Adipocyte (in vitro differentiated cells): ENCODE data around the gene DNAH12.
"Not testable (repeated sequence)": the region's sequence is repeated elsewhere in the genome, so short reads cannot be mapped to it uniquely, and the experiment has no call there.

Source experiments
- DNase-seq: peaks from one replicate; pipeline ENCODE4 v3.0.0-alpha.2; 2015; ENCODE audit warnings: low read depth
- H3K27me3 ChIP-seq: replicated peaks from 2 replicates; pipeline ENCODE4 v1.7.0; 2013; ENCODE audit warnings: mild to moderate bottlenecking, low read length, moderate library complexity; ENCODE audit not compliant: control insufficient read depth, insufficient read depth
- H3K36me3 ChIP-seq: 2 replicates; pipeline ENCODE4 v1.7.0; 2013; ENCODE audit warnings: low read length, mild to moderate bottlenecking, moderate library complexity; ENCODE audit not compliant: control insufficient read depth, insufficient read depth, severe bottlenecking
- H3K4me1 ChIP-seq: 2 replicates; pipeline ENCODE4 v1.7.0; 2013; ENCODE audit warnings: mild to moderate bottlenecking, low read length, moderate library complexity; ENCODE audit not compliant: control insufficient read depth, insufficient read depth
- H3K4me3 ChIP-seq: 2 replicates; pipeline ENCODE4 v1.7.0; 2013; ENCODE audit warnings: mild to moderate bottlenecking, low read length, moderate library complexity
- H3K9ac ChIP-seq: 2 replicates; pipeline ENCODE4 v1.7.0; 2013; ENCODE audit warnings: mild to moderate bottlenecking, low read length, moderate library complexity
- H3K9me3 ChIP-seq: 2 replicates; pipeline ENCODE4 v1.7.0; 2013; ENCODE audit warnings: mild to moderate bottlenecking, low read length, moderate library complexity; ENCODE audit not compliant: control insufficient read depth

The DNAH12 gene

DNA sequence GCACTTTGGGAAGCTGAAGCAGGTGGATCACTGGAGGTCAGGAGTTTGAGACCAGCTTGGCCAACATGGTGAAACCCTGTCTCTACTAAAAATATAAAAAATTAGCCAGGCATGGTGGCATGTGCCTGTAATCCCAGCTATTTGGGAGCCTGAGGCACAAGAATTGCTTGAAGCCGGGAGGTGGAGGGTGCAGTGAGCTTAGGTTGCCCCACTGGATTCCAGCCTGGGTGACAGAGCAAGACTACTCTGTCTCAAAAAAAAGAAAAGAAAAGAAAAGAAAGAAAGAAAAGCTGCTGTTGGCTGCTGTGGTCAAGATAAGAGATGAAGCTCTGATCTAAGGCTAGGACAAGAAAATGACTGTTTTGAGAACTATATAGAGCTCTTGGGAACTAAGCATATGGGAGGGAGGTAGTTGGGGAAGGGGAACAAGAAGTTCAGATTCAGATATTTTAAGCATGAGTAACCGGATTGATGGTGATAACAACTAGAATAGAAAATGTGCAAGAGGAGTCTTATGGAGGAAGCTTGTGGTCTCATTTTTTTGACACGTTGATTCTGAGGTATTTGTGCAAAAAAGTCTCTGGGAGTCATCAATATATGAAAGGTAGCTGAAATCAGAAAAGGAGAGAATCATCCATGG lies 25.7 kb downstream of the DNAH12 start:
- no peak for DNase-seq

DNA sequence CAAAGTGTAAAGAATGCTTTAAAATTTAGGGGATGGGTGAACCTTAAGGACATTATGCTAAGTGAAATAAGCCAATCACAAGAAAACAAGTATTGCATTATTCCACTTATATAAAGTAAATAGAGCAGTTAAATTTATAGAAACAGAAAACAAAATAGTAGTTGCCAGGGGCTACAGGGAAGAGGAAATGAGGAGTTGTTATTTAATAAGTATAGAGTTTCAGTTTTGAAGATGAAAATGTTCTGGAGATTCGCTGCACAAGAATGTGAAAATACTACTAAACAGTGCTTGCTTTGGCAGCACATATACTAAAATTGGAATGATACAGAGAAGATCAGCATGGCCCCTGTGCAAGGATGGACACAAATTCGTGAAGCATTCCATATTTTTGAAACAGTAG lies 32.0 kb downstream of the DNAH12 start:
- Histone ChIP-seq H3K36me3 (no peaks in the 10 kb centered on the region), H3K9me3 (no peaks in the 10 kb centered on the region), H3K27me3 (no peaks in the 10 kb centered on the region), H3K4me1 (no peaks in the 10 kb centered on the region), H3K9ac (no peak overlapping the region), H3K4me3 (no peak overlapping the region)
- DNase-seq = peak; percentile 22

More for the DNA sequence above, 25.7 kb downstream of the DNAH12 start:
- H3K36me3 ChIP-seq = no peaks in the 10 kb centered on the region
- H3K4me3 ChIP-seq = no peak overlapping the region
- no peaks in the 10 kb centered on the region for H3K9me3 ChIP-seq
- H3K9ac ChIP-seq = no peak overlapping the region
- peaks cover 3% of the 10 kb centered on the region for H3K4me1 ChIP-seq
- no peaks in the 10 kb centered on the region for H3K27me3 ChIP-seq

DNA sequence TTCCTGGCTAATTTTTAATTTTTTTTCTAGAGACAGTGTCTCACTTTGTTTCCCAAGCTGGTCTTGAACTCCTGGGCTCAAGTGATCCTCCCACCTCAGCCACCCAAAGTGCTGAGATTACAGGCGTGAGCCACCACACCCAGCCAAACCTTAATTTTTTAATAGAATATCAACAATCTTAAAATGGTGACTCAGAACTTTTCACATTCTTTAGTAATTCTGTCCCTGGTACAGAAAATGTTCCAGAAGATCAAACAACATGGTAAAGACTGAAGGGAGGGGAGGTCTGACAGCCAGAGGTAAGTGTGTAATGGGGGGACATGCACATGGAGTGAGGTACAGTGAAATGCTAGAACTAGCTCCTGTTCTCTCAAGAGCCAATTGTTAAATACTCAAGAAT lies 38.2 kb downstream of the DNAH12 start:
- no peak for DNase-seq
- no peaks in the 10 kb centered on the region for H3K4me1 ChIP-seq
- no peaks in the 10 kb centered on the region for H3K27me3 ChIP-seq
- H3K9ac ChIP-seq = no peak overlapping the region
- no peaks in the 10 kb centered on the region for H3K36me3 ChIP-seq
- H3K9me3 ChIP-seq = no peaks in the 10 kb centered on the region
- H3K4me3 ChIP-seq = no peak overlapping the region

DNA sequence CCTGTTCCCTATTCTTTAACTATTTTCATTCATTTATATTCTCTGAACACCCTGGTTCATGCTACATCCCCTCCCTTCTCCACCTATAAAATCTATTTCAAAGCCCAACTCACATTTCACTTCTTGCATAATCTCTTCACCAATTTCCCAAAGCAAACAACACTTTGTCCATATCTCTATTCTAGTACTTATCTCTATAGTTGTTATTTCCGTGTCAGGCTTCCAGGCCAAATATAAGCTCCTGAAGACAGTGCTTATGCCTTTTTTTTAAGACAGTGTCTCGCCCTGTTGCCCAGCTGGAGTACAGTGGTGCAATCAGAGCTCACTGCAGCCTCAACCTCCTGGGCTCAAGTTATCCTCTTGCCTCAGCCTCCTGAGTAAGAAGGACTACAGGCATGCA lies 43.6 kb downstream of the DNAH12 start:
- no peak for DNase-seq
- Histone ChIP-seq H3K27me3 (no peaks in the 10 kb centered on the region), H3K36me3 (no peaks in the 10 kb centered on the region), H3K9ac (no peak overlapping the region), H3K9me3 (no peaks in the 10 kb centered on the region), H3K4me3 (no peak overlapping the region), H3K4me1 (no peaks in the 10 kb centered on the region)

DNA sequence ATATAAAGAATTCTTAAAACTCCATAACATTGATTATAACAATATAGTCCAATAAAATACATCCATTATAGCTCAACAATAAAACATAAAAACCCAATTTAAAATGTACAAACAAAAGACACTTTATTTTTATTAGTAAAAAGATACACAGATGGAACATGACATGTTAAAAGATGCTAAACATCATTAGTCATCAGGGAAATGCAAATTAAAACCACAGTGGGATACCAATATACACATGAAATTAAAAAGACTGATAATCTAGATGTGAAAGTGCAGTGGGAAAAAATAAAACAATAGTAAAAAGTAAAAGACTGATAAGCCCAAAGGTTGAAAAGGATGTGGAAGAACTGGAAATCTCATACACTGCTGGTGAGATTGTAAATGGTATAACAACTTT lies 46.2 kb downstream of the DNAH12 start:
- no peaks in the 10 kb centered on the region for H3K4me1 ChIP-seq
- no peak overlapping the region for H3K9ac ChIP-seq
- no peak overlapping the region for H3K4me3 ChIP-seq
- no peaks in the 10 kb centered on the region for H3K27me3 ChIP-seq
- no peaks in the 10 kb centered on the region for H3K36me3 ChIP-seq
- H3K9me3 ChIP-seq = no peaks in the 10 kb centered on the region
- no peak for DNase-seq

DNA sequence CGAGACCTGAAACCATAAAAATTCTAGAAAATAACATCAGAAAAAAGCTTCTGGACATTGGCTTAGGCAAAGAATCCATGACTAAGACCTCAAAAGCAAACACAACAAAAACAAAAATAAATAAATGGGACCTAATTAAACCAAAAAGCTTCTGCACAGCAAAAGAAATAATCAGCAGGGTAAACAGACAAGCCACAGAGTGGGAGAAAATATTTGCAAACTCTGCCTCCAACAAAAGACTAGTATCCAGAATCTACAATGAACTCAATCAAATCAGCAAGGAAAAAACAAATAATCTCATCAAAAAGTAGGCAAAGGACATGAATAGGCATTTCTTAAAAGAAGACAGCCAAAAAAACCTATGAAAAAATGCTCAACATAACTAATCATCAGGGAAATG lies 59.6 kb downstream of the DNAH12 start:
- DNase-seq = no peak
- H3K36me3 ChIP-seq = no peaks in the 10 kb centered on the region
- no peaks in the 10 kb centered on the region for H3K9me3 ChIP-seq
- no peak overlapping the region for H3K4me3 ChIP-seq
- no peak overlapping the region for H3K9ac ChIP-seq
- H3K4me1 ChIP-seq = no peaks in the 10 kb centered on the region
- H3K27me3 ChIP-seq = no peaks in the 10 kb centered on the region

DNA sequence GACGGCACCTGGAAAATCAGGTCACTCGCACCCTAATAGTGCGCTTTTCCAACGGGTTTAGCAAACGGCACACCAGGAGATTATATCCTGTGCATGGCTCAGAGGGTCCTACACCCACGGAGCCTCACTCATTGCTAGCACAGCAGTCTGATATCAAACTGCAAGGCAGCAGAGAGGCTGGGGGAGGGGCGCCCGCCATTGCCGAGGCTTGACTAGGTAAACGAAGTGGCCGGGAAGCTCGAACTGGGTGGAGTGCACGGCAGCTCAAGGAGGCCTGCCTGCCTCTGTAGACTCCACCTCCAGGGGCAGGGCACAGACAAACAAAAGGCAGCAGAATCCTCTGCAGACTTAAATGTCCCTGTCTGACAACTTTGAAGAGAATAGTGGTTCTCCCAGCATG lies 67.0 kb downstream of the DNAH12 start:
- not testable (repeated sequence) for H3K9ac ChIP-seq, H3K4me3 ChIP-seq, H3K27me3 ChIP-seq, DNase-seq, H3K9me3 ChIP-seq, H3K36me3 ChIP-seq, H3K4me1 ChIP-seq

DNA sequence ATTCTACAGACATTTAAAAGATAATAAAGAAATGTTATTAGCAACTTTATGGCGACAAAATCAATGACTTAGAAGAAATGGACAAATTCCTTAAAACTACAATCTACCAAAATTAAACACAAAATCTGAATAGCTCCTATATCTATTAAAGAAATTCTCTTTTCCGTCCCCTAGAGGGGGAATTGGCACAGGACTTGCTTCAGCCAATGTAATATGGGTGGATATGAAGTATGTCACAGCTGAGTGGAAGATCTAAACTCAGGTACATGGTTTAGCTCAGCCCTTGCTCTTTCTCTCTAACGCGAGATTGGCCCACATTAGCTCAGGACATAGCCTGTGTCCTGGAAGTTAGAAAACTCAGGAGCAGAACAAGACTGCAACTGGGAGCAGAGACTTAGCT lies 79.3 kb downstream of the DNAH12 start:
- H3K4me1 ChIP-seq = no peaks in the 10 kb centered on the region
- H3K9ac ChIP-seq = no peak overlapping the region
- H3K27me3 ChIP-seq = no peaks in the 10 kb centered on the region
- no peak for DNase-seq
- no peaks in the 10 kb centered on the region for H3K36me3 ChIP-seq
- no peaks in the 10 kb centered on the region for H3K9me3 ChIP-seq
- no peak overlapping the region for H3K4me3 ChIP-seq

DNA sequence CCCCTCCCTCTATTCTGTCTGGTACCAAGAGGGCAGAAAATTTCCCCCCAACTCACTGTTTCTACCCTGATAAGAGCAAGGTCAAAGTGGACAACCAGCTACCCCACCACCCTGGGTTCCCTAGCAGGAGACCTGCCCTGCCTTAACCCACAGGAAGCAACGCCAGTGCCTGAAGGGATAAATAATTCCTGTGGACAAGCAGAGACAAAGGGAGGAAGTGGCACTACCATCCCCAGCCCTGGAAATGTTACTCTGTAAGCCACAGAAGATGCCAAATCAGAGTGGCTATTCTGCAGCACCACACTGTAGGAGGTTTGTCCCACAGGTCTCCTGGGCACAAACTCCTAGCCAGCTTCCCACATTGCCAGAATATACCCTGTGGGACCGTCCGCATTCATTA lies 80.1 kb downstream of the DNAH12 start:
- Histone ChIP-seq H3K27me3 (no peaks in the 10 kb centered on the region), H3K9ac (no peak overlapping the region), H3K4me1 (no peaks in the 10 kb centered on the region), H3K36me3 (no peaks in the 10 kb centered on the region), H3K9me3 (no peaks in the 10 kb centered on the region), H3K4me3 (no peak overlapping the region)
- no peak for DNase-seq

DNA sequence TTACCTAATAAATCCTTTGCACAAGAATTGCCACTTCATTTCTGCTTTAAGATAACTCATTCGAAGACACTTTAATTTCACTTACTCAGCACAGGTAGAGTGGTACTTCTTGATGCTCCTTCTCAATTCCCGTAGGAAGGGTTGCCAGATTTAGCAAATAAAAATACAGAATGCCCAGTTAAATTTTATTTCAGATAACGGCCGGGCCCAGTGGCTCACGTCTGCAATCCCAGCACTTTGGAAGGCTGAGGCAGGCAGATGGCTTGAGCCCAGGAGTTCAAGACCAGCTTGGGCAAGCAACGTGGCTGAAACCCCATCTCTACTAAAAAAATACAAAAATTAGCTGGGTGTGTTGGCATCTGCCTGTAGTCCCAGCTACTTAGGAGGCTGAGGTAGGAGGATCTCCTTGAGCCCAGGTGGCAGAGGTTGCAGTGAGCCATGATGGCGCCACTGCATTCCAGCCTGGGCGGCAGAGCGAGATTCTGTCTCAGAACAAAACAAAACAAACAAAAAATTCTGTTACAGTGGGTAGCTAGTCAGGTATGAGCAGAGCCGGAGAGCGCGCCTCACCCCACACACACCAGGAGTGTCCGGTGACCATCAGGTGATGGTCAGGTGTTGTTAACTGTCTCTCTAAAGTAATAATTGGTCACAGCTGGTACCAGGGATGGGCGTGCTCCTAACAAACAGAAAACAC lies 92.8 kb downstream of the DNAH12 start:
- H3K9ac ChIP-seq = no peak overlapping the region
- no peak for DNase-seq
- H3K9me3 ChIP-seq = no peaks in the 10 kb centered on the region
- no peaks in the 10 kb centered on the region for H3K36me3 ChIP-seq
- H3K4me1 ChIP-seq = peaks cover 11% of the 10 kb centered on the region
- no peak overlapping the region for H3K4me3 ChIP-seq
- H3K27me3 ChIP-seq = no peaks in the 10 kb centered on the region

DNA sequence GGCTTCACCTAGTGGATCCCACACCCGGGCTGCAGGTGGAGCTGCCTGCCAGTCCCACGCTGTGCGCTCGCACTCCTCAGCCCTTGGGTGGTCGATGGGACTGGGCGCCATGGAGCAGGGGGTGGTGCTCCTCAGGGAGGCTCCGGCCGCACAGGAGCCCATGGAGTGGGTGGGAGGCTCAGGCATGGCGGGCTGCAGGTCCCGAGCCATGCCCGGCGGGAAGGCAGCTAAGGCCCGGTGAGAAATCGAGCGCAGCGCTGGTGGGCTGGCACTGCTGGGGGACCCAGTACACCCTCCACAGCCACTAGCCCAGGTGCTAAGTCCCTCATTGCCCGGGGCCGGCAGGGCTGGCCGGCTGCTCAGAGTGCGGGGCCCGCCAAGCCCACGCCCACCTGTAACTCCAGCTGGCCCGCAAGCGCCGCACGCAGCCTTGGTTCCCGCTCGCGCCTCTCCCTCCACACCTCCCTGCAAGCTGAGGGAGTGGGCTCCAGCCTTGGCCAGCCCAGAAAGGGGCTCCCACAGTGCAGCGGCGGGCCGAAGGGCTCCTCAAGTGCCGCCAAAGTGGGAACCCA lies 94.8 kb downstream of the DNAH12 start:
- H3K9me3 ChIP-seq, DNase-seq, H3K4me3 ChIP-seq, H3K9ac ChIP-seq, H3K27me3 ChIP-seq, H3K36me3 ChIP-seq: not testable (repeated sequence)
- H3K4me1 ChIP-seq = peaks cover 11% of the 10 kb centered on the region
